Activated CD4-positive, alpha-beta T cell treated with anti-CD3 and anti-CD28 coated beads for 4 hours (primary cell): Measurements from ENCODE around the gene ARL2.
"Not testable (repeated sequence)": the region's sequence is repeated elsewhere in the genome, so short reads cannot be mapped to it uniquely, and the experiment has no call there.

ENCODE experiments used
- DNase-seq, 2 donors: peaks; one replicate each; pipeline ENCODE4 v3.0.0-alpha.2; 2020

The ARL2 gene

DNA sequence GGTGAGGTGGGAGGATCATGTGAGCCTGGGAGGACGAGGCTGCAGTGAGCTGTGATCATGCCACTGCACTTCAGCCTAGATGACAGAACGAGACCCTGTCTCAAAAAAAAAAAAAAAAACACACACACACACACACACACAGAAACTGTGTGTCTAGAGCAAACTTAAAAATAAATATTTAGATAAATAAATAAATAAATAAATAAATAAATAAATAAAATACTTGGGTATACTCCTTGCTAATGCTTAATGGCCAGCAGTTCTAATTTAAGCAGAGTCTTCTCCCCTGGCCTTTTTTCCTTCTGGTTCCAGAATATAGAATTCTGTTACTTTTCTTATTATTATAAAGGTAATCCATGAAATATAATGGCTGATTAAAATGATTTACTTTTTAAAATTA lies 5.1 kb upstream of the ARL2 start:
- no peak for DNase-seq

DNA sequence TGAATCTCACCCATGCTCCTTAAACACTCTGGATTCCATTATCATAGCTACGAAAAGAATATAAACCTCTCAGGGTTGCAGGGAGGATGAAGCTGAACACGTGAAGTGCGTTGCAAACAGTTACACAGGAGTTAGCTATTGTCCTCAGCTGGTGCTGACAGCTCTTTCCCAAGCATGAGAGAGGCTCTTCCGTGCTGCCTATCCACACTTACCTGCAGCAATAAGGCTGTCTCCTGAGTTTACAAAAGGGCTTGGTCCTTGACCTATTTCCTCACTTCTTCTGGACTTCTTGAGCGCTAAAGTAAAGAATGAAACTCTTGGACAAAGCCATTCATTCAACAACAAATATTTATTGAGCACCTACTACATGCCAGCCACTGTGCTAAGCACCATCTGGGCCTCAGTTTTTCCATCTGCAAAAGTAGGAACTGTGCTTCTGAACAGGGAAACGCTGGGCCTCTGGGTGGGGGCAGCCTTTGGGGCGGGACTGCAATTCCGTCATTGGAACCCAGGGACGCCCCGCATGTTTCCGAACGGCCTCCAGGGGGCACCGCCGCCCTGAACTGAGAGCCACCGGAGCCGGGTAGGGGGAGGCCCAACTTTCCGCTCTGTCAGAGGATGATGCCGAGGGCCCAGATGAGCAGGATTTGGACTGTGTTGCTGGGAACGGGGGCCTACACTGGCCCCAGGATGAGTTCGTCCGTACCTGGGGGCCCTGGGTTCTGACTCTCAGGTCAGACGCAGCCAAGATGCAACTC lies 651 bp upstream of the ARL2 start:
- DNase-seq: peak; percentile 90

DNA sequence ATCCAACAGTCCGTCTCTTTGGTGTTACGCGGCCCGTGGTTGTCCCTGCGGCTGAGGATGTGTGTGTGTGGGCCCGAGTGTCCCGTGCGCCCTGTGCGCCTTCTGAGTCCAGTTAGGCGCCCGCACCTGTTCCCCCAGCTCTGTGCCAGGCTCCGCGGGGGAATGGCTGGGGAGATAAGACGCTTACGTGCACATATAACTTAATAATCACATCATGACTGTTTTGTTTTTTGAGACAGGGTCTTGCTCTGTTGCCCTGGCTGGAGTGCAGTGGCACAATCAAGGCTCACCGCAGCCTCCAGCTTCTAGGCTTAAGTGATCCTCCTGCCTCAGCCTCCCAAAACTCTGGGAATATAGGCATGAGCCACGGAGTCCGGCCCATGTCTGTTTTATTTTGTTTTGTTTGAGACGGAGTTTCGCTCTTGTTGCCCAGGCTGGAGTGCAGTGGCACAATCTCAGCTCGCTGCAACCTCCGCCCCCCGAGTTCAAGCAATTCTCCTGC lies 817 bp downstream of the ARL2 start:
- no peak for DNase-seq

DNA sequence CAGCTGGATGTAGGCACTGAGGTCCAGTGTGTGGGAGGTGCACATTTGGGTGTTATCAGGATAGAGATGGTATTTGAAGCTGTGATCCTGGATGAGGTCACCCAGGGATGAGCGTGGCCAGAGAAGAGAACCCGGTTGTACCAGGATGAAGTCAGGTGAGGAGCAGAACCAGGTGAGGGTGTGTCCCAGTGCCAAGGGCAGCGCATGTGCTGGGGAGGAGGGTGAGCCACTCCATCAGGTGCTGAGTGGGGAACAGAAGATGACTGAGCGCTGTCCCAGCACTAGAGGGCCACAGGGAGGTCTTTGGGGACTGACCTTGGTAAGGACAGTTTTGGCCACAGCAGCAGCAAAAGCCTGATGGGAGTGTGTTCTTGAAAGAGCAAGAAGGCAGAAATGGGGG lies 2.7 kb downstream of the ARL2 start:
- DNase-seq: no peak

DNA sequence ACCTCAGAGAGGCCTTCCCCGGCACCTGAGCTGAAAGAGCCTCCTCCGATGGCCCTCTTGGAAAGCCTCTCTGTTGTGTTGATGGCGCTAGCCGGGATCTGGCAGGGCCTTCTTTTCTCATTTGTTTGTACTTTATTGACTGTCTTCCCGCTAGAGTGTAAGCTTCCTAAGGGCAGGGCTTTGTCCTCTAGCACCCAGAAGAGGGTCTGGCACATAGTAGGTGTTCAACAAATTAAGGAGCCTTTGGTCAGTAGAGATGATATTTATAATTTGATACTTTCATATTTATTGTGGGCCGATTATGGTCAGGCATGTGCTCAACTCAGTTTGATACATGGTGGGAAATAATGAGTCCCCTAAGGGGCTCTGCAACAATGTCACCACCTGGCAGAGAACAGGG lies 4.0 kb downstream of the ARL2 start:
- no peak for DNase-seq

DNA sequence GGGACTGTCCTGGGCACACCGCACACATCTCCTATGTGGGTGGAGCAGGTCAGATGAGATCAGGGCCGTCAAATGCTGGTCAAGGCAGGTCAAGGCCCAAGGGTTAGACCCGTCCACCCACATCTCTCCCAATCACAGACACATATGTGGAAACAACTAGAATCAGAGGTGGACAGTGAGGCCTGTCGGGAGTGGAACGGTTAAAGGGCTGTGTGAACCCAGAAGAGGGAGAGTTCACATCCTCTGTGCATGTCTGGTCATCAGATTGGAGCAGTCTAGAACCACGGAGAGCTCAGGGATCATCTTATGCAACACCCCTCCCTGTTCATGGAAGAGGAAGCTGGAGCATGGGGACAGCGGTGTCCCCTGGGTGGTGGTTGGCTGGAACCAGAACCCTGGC lies 5.9 kb downstream of the ARL2 start:
- no peak for DNase-seq

DNA sequence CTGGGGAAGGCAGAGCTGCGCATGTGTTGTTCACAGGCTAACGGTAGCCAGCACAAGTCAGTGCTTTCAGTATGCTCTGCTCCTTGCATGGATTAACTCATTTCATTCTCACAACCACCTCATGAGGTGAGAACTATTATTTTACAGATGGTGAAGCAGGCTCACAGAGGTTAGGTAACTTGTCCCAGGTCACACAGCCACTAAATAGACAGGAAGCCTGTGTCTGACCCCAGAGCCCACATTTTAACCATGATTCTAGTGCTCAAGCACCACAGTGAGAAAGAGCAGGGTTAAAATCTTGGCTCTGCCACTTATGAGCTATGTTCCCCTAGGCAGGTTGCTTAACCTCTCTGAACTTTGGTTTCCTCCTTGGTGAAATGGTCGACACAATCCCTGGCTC lies 7.0 kb downstream of the ARL2 start:
- DNase-seq: no peak

DNA sequence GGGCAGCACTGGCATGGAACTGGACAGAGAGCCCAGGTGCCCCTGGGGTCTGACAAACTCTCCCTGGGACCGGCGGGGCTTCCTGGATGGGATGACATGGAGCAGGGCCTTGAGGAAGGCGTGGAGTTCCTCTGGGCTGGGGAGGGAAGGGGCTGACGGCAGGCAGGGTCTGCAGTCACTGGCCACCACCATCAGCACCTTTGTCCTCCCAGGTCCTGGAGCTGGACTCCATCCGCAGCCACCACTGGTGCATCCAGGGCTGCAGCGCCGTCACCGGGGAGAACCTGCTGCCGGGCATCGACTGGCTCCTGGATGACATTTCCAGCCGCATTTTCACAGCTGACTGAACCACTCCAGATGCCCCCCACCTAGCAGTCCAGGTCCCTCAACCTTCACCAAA lies 7.5 kb downstream of the ARL2 start:
- no peak for DNase-seq

DNA sequence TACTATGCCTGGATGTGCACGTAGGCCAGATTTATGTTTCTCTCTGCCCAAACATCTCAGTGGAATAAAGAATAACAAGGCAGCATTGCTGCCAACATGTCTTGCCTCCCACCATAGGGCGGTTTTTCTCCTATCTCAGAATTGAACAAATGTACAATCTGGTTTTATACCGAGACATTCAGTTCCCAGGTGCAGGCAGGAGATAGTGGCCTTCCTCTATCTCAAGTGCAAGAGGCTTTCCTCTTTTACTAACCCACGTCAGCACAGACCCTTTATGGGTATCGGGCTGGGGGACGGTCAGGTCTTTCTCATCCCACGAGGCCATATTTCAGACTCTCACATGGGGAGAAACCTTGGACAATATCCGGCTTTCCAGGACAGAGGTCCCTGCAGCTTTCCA lies 9.5 kb downstream of the ARL2 start:
- DNase-seq: not testable (repeated sequence)

DNA sequence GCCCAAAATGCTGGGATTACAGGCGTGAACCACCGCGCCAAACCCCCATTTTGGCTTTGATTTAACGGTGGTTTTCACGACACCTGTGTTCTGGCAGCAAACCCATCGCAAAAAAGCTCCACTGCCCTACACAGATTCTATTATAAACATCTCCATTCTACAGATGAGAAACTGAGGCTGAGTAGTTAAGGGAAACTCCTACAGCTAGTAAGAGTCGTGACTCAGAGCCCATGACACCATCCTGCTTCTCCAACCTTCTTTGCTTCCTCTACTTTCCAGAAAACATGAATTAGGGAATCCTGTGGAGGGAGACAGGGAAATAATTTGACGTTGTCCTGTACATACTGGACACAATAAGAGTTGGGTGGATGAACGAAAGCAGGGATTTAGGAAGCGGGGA lies 12.8 kb downstream of the ARL2 start:
- DNase-seq: no peak

DNA sequence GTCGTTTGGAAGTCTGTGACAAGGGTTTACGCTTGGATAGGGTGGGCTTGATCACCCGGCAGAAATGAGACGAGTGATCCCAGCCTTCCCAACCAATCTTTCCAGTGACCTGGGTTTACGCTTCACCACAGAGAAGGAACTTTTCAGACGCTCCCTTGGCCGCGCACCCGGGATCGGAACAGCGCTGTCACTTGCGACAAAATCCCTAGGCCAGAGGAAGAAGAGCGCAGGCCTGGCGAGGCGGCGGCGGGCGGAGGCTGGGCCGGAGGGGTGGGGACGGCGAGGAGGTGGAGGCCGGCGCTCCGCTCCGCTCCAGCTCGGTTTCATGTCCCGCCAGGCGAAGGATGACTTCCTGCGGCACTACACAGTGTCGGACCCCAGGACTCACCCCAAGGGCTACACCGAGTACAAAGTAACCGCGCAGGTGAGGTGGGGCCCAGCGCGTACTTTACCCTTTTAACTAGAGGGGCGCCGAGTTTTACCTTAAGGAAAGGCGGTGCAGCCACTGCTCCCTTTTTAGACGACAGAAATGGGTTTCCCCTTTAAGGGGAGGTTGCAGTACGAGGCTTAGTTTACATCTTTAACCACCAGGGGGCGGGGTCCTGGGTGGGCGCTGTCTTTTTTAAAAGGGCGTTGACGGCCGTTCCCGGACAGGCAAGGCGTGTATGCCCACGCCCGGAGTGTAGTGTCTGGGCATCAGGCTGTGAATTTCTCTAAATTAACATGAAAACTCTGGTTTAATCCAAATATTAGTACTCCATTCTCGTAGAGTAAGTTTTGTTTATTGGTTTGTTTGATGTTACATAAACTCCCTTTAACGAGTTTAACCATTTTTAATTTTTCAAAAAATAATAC lies 13.5 kb downstream of the ARL2 start, which contains the start of gene SNX15:
SNX15 (plus strand) TSS at position 227 of the 855 bp plus-strand sequence; CDS start at position 326, 99 bp downstream.
- peak; percentile 89 to 91 for DNase-seq

DNA sequence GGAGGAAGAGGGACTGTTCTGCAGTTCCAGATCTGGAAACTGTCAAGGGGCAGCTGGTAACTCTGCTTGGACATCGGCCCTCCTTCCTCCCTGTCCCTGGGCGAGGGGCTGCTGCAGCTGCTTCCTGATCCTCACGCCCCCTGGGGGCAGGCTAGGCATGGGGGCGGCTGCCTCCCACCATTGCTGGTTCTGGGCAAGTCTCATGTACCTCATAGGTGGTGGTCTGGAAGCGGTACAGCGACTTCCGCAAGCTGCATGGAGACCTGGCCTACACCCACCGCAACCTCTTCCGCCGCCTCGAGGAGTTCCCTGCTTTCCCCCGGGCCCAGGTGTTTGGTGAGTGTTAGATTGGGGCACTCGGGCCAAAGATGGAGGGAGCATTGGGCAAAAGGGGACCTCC lies 18.3 kb downstream of the ARL2 start:
- DNase-seq: no peak

DNA sequence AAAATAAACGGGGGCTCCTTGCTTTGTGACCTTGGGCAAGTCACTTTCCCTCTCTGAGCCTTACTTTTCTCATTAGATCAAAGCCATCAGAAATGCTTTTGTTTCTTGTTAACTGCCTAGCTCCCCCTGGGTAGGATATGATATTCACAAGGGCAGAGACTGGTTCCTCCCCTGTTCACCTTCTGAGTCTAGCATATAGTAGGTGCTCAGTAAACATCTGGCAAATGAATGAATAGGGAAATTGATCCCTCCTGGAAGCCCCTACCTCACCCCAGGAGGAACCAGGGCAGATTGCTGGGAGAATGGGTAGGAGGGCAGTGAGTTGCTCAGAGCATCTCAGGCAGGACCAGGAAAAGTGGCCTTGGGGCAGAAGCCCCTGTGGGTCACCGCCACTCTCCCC lies 20.5 kb downstream of the ARL2 start:
- no peak for DNase-seq

DNA sequence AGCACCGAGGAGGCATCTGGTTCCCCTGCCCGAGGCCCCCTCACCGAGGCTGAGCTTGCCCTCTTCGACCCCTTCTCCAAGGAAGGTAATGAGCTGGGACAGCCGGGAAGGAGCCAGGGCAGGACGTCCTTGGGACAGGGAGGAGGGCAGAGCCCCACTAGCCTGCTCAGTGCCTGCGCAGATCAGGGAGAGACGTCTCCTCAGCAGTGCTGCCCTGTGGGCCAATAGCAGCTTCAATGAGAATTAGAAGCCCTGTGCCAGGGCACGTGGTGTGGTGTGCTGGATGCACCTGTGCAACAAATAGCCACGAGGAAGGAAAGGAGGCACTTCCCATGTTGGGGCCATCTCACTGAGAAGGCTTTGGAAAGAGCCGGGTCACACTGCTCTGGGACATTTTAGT lies 21.6 kb downstream of the ARL2 start:
- no peak for DNase-seq

DNA sequence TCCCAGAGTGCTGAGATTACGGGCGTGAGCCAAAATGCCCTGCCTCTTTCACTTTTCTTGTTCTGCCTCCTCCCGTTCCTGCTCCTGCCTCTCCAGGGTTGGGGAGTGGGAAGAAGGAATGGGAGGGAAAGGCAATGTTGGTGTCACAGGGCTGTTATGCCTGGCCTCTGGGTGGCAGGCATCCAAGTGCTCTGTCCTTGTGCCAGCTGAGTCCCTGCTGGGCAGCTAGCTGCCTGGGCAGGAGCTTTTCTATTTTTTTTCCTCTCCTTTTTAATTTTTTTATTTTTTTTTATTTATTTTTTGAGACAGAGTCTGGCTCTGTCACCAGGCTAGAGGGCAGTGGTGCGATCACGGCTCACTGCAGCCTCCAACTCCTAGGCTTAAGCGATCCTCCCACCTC lies 23.0 kb downstream of the ARL2 start:
- DNase-seq: no peak

DNA sequence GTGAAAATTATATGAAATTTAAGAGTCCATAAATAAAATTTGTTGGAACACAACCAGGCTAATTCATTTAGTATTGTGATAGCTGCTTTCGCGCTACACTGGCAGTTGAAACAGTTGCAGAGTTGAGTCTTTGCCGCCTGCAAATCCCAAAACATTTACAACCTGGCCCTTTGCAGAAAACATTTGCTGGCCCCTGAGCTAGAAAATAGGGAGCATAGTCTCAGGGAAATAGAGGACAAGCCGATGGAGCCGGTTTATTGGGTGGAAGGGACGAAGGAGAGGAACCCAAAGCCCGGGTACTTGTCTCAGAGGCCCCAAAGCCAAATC lies 26.5 kb downstream of the ARL2 start:
- DNase-seq: no peak

DNA sequence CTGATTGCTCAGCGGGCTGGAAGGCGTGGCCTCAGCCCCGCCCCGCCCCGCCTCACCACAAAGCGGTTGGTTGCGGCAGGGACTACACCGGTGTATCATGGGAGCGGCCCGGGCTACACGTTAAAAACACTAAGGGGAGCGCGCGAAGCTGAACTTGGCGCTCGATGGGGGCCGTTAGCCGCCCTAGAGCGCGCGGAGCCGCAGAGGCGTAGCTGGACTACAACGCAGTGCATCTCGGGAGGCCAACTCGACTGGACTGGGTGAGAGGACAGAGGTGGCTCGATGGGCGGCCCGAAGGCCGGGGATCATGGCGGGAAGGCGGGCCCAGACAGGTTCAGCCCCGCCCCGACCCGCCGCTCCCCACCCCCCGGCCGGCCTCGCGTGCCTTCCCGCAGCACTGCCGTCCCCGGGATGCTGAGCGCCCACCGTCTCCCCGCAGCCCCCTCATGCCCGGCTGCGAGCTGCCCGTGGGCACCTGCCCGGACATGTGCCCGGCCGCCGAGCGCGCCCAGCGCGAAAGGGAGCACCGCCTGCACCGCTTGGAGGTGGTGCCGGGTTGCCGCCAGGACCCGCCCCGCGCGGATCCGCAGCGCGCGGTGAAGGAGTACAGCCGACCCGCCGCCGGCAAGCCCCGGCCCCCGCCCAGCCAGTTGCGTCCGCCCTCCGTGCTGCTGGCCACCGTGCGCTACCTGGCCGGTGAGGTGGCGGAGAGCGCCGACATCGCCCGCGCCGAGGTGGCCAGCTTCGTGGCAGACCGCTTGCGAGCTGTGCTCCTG lies 27.1 kb downstream of the ARL2 start, which contains the start of gene SAC3D1:
SAC3D1 (plus strand) TSS at position 364 of the 776 bp plus-strand sequence; CDS start at position 447, 83 bp downstream.
- peak; percentile 80 to 86 for DNase-seq

DNA sequence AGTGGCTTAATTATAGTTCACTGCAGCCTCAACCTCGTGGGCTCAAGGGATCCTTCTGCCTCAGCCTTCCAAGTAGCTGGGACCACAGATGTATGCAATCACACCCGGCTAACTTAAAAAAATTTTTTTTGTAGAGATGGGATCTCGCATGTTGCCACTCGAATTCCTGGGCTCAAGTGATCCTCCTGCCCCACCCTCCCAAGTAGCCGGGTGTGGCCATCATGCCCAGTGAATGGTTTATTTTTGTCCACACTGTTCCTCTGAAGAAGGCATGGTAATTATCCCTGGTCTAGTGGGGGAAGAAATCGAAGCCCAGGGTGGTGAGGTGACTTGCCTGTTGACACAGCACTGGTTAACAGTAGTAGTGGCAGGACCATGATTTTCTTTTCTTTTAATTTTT lies 28.9 kb downstream of the ARL2 start:
- DNase-seq: no peak

DNA sequence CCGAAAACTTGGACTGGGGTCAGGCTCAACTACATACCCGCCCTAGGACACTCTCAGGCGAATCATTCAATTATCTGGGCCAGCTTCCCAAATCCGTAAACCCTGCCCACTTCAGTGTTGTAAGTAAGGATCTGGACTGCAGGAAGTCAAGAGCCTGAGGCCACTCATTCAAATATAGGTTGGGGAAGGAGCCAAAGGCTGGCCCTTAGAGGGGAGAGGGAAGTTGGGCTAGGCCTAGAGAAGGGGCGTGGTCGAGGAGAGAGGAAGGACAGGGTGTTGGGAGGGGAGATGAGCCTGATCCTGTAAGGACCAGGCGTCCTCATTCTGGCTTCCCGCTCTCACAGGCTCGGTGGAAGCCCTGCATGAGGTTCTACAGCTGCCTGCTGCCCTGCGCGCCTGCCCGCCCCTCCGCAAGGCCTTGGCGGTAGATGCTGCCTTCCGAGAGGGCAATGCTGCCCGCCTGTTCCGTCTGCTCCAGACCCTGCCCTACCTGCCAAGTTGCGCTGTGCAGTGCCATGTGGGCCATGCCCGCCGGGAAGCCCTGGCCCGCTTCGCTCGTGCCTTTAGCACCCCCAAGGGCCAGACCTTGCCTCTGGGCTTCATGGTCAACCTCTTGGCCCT lies 30.0 kb downstream of the ARL2 start:
- DNase-seq: no peak

DNA sequence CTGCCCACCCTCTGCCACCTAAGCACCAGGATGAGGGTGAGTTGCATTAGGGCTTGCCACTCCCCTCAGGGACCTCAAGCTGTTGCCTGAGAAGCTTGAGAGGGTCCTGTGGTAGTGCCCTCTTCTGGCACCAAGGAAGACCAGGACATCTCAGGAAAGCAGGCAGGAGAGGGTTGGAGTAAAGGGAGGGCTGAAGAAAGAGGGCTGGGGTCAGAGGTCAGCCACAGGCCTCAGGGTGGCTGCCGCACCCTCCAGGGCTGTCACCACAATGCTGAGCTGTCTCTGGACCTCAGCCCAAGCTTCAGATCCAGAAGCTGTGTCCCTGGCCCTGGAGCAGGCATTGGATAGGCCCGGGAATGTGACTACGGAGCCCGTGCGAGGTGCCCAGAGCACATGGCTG lies 31.1 kb downstream of the ARL2 start:
- DNase-seq: no peak

DNA sequence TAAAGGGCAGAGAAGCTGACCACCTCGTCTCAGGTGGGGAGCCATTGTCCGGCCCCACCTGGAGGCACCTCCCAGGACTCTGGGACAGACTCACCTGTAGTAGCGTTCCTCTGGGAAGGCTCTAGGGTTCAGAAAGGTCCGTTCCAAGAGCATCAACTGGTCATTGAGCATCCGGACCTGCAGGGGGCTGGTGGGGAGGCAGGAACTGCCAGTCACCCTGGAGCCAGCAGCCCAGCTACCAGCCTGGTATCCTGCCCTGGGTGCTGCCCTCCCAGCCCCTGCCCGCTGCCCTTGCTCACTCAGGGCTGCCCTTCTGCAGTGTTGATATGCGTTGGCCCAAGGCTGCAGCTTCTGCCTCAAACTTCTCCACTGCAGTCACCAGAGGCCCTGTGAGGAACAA lies 31.8 kb downstream of the ARL2 start:
- DNase-seq: no peak

DNA sequence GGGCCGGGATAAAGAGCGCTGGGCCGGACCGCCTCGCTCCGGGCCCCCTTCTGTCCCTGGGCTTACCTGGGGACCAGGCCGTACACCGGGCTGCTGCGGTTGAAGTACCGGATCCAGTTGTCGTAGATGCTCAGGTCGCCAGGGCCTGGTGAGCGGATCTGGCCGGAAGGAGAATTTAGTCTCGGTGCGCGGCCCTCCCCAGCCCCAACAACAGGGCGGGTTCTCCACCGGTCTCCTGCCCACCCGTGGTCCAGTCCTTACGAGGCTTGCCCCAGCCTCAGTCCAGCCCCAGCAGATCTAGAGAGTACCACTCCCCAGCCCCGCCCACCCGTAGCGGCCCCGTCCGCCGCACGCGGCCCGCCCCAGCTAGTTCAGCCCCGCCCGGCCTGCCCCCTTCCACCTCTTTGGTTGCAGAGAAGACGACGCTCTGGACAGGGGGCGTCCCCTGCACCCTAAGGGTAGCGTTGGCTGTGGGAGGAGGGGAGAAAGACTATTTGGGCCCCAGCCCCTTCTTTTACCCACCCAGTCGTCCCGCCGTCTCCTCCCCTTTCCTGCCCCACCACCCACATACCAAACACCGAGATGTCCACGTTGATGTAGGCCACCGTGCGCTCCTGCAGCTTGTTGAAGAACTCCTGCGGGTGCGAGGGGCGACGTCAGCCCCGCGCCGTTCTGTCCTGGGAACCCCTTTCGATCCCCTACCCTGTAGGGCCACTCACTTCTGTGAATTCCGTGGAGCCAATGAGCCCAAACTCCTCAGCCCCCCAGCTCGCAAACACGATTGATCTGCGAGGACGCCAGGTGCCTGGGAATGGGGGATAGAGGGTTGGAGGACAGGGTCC lies 33.8 kb downstream of the ARL2 start:
- DNase-seq: peak in 1 of 2 donors; percentile 20
